GM18867 (cell line): ENCODE results near the gene CYP46A1.

ENCODE experiments used
- ATAC-seq: cut with Tn5 transposase; IDR thresholded peaks from one replicate; pipeline ENCODE4 v1.9.1; 2021; ENCODE audit warnings: mild to moderate bottlenecking, moderate library complexity; ENCODE audit not compliant: unreplicated experiment

CYP46A1 gene

DNA sequence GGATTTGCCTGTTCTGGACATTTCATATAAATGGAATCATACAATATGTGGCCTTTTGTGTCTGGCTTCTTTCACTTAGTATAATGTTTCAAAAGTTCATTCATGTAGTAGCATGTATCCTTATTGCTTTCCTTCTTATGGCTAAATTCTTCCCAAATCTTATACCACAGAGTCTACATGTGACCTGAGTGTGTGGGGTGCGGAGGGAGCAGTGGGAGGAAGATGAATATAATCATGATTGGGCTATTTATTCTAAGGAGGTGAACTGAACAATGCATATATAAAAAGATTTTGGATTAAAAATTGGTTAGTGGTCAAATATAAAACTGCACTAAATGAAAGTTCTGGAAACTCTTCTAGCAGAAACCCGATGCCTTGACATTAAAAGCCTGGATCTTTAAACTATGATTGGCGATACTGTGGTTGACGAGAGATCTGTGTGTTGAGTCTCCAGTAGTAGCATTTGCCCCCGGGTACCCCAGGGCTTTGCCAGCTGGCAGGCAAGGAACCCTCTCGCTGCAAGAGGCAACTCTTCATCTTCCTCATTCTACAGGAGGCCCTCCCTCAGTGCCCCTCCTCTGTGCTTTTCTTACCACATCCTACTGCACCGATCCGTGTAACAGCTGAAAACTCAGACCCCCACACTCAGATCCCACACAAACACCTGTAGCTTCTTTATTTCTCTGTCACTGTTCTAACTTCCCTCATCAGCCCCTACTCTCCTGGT lies 2.6 kb downstream of the CYP46A1 start:
- no peak for ATAC-seq

- ATAC-seq, result no peak
These were observed 3.4 kb downstream of the CYP46A1 start for GRCh38 chr14:99687284-99688209.

GRCh38 chr14:99688210-99688581 lies 4.1 kb downstream of the CYP46A1 start:
- no peak for ATAC-seq

DNA sequence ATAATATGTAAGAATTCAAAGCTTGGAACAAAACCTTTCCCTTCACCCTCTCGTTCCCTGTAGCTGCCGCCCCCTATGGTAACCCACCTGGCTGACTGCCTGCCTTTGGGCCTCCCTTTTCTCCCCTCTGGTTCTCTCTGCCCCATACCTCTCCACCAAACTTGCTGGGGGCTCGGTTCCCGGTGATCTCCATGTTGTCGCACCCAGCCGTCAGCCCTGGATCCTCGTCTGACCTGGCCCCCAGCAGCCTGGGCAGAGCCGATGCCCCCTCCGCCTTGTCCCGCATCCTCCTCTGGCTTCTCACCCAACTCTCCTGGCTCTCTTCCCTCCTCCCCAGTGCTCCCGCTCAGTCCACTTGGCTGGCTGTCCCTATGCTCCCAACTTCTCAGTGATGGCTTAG lies 4.5 kb downstream of the CYP46A1 start:
- ATAC-seq, result no peak

GRCh38 chr14:99689266-99690236 lies 5.5 kb downstream of the CYP46A1 start:
- ATAC-seq, result no peak

GRCh38 chr14:99690636-99691035 lies 6.5 kb downstream of the CYP46A1 start:
- no peak for ATAC-seq

- no peak for ATAC-seq
These were observed 7.2 kb downstream of the CYP46A1 start for GRCh38 chr14:99691111-99691885.

DNA sequence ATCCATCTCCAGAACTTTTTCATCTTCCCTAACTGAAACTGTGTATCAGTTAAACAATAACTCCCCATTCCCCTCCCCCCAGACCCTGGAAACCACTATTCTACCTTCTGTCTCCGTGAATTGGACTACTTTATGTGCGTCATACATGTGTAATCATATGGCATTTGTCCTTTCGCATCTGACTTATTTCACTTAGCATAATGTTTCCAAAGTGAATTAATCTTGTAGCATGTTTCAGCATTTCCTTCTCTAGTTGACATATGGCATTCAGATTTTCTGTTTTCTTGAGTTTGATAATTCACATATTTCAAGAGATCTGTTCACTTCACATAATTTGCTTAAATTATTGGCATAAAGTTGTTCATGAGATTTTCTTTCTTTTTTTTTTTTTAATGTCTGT lies 9.8 kb downstream of the CYP46A1 start:
- ATAC-seq, result no peak

DNA sequence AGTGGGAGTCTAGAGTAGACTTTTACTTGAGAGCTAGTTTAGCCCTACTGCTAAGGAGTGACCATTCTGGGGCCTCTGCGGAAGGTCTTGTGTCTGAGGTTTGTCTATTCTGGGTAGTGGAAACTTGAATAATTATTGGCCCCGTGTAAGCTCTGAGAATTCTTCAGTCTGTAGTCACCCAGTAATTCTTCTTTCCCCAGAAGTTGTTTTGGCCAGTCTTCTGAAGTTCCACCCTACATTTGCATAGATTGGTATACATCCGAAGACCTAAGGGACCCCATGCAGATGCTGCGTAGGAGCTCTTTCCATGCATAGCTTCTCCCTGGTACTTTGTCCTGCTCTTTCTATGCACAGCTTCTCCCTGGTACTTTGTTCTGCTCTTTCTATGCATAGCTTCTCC lies 12.8 kb downstream of the CYP46A1 start:
- ATAC-seq, result no peak

DNA sequence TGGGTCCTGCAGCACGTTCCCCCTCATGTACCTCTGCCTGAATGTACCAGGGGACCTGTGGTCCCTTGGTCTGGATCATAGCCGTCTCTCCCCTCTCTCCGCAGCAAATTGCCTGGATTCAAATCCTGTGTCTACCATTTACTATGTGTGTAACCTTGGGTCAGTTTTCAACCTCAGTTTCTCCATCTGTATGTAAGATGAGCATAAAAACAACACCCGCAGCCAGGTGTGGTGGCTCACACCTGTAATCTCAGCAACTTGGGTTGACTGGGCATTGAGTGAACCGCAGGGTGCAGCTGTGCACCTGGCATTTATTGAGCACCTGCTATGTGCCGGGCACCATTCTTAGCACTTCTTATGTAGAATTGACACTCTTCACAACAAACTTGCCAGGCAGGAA lies 14.1 kb downstream of the CYP46A1 start:
- no peak for ATAC-seq

DNA sequence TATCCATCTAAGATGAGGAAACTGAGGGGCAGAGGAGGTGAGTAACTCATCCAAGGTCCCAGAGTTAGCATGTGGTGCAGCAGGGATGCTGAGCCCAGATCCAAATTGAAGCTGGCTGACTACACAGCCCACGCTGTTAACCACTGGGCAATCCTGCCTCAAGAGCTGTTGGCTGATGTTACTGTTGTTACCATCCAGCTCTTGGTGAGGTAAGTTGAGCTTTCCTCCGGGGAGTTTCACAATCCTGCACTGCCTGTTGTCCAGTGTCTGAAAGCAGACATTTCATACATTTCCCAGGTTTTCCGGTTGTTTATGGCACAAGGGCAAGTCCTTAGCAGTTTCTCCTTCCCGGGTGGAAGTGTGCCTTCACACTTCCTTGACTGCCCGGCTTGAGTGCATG lies 14.5 kb downstream of the CYP46A1 start:
- no peak for ATAC-seq

DNA sequence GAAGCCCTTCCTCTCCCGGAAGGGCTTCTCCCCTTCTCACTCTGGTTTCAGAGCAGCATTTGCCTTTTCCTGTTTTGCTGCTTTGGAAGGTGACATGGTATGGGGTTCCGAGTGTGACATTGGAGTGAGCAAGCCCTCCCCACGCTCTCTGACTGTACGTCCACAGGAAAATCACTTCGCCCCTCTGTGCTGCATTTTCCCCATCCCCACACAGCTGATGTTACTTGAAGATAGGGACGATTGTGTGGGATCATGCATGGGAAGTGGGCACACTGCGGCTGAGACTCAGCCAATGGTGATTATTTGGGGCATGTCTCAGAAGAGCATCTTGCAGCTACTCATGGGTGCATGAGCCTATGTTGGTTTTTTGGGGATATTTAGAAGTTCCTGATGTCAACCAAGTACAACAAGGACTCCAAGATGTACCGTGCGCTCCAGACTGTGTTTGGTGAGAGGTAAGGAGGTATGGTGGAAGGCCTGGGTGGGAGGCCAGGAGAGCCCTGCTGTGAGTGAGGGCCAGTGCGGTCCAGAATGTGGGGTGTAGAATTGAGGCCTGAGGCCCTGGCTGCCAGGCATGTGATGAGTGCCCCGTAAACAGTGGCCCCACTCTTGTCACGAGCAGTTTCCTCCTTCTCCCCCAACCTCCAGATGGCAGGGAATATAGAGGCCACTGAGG lies 15.1 kb downstream of the CYP46A1 start:
- no peak for ATAC-seq

DNA sequence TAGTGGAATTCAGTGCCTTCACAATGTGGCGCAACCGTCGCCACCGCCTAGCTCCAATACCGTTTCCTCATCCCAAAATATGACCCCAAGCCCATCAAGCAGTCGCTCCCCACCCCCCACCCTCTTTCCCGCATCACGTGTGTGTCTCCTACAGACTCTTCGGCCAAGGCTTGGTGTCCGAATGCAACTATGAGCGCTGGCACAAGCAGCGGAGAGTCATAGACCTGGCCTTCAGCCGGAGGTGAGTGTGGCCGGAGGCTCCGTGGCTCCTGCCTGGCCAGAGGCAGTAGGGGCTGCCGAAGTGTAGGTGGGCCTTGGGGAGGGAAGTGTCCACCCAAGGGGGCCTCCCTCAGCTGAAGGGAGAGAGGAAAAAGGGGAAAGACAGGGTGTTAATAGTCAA lies 15.8 kb downstream of the CYP46A1 start:
- ATAC-seq, result no peak

GRCh38 chr14:99700379-99700778 lies 16.3 kb downstream of the CYP46A1 start:
- no peak for ATAC-seq

DNA sequence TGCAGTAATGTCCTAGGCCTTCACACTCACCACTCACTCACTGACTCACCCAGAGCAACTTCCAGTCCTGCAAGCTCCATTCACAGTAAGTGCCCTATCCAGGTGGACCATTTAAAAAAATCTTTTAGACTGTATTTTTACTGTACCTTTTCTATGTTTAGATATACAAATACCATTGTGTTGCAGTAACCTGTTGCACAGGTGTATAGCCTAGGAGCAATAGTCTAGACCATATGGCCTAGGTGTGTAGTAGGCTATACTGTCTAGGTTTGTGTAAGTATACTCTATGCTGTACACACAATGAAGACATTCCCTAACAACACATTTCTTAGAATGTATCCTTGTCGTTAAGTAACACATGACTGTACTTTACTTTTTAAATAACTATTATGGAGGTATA lies 17.2 kb downstream of the CYP46A1 start:
- ATAC-seq, result no peak

- no peak for ATAC-seq
These were observed 18.0 kb downstream of the CYP46A1 start for GRCh38 chr14:99702115-99702514.

DNA sequence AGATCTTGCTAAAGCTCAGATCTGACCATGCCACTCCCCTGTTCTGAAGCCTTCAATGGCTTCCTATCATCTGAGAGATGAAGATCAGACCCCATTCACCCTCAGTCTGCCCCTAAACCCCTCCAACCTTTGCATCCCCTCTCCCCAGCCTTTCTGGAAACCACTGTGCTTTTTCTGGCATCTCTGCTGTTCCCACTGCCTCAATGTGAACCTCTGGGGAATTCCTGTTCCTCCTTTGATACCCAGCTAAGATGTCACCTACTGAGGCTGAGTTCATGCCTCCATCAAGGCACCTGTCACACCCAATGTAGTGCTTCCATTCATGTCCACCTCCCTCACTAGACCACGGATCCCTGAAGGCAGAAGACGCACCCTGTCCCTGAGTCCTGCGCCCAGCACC lies 19.3 kb downstream of the CYP46A1 start:
- ATAC-seq, result no peak

DNA sequence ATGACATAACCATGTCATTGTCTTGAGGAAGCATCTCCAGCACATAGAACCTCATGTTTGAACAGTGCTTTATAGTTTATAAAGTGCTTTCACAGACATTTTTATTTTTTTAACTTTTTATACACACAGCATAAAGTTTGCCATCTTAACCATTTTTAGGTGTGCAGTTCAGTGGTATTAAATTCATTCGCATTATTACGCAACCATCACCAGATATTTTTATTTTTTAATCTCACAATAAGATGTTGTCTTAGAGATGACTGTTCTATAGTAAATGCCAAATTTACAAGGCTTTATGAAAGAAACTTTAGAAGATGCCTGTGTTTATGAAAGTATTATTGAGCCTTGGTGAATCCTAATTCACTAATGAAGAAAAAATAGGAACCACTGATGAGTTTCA lies 19.9 kb downstream of the CYP46A1 start:
- ATAC-seq, result no peak

DNA sequence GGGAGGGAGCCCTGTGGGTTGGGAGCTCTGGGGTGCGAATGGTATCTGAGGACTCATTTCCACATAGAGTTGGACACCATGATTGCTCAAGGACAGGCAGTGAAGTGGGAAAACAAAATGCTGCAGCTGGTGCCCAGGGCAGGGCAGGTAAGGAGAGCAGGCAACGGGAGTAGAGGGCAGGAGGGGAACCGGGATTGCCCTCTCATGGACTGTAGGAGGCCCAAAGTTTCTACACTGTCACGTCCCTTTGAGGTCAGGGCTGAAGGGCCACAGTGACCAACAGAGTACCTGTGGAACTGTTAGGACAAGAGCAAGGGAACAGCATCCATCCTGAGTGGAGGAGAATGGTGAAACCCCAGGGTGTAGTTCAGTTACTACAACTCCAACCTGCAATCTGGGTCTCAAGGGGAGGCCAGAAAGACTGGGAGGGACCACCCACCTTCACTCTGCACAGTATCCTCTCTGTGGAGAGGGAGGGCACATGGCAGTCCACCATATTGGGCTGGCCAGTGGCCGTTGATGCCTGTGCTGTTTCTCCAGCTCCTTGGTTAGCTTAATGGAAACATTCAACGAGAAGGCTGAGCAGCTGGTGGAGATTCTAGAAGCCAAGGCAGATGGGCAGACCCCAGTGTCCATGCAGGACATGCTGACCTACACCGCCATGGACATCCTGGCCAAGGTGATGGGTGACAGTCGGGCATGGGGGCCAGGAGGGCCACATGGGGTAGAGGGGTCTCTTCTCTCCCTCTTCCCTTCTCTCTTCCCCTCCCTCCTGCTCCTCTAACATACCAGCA lies 22.2 kb downstream of the CYP46A1 start:
- ATAC-seq, result no peak
